ENCODE results near the gene PIK3C2B.
"Not testable (repeated sequence)": the region's sequence is repeated elsewhere in the genome, so short reads cannot be mapped to it uniquely, and the experiment has no call there.

The PIK3C2B gene

DNA sequence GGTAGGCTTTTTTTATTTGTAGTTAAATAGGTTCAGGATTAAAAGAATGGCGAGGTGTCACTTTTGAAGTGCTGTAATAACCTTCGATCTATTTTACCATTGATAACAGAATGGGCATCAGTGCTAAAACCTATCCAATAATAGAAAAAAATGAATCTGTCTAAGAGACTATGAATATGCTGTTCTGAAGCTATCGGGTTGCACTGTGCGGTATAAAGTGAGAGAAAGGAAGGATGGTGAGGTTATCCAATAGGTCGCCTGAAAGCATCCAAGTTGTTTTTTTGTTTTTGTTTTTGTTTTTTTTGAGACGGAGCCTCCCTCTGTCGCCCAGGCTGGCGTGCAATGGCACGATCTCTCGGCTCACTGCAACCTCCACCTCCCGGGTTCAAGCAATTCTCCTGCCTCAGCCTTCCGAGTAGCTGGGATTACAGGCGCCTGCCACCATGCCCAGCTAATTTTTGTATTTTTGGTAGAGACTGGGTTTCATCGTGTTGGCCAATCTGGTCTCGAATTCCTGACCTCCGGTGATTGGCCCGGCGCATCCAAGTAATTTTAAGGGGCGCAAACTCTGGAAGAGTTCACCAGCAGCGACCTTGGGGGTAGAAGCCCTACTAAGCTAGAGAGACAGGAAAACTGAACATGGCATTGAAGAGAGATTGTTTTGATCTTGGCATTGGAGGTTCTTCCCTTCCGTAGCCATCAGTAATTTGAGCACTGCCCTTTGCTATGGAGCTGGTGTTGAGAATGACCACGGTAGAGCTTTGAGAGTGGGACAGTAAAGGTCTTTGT lies 12.9 kb upstream of the PIK3C2B start:
- no peak for DNase-seq

DNA sequence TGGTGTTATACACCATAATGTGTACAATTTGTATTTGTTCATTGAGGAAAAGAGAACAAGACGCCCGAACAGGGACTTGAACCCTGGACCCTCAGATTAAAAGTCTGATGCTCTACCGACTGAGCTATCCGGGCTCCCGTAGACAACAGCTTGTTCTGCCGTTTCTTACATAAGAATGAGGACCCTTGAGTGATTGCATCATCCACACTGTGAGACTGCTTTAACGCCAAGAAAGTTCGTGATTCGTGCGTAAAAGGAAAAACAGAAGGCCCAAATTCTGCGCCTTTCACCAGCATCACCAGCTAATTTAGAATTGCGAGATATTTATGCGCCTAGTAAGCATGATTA lies 12.3 kb upstream of the PIK3C2B start:
- peak; percentile 76 for DNase-seq

GRCh38 chr1:204506201-204506968 lies 11.8 kb upstream of the PIK3C2B start:
- DNase-seq = peak; percentile 53

DNA sequence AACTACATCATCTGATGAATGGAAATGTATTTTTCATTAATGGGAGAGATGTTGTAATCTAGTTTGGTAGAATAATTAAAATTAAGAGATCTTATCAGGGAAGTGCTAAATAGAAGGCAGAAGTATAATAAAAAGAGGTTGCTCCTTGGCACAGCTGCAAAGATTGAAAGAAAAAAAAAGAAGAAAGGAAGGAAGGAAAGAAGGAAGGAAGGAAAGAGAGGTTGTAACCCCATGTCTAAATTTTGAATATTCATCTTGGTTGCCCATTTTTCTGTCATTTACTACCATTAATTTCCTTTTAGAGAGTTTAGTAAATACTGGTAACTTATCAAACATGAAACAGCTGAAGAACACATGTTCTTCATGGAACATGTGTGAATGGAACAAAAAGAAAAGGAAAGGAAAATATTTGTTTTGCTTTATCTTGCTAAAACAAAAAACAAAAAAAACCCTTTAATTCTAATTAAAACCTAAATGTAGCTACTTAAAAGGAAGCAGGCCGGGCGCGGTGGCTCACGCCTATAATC lies 11.1 kb upstream of the PIK3C2B start:
- DNase-seq = no peak

- DNase-seq = no peak
Observed at GRCh38 chr1:204503913-204504519, 9.4 kb upstream of the PIK3C2B start.

DNA sequence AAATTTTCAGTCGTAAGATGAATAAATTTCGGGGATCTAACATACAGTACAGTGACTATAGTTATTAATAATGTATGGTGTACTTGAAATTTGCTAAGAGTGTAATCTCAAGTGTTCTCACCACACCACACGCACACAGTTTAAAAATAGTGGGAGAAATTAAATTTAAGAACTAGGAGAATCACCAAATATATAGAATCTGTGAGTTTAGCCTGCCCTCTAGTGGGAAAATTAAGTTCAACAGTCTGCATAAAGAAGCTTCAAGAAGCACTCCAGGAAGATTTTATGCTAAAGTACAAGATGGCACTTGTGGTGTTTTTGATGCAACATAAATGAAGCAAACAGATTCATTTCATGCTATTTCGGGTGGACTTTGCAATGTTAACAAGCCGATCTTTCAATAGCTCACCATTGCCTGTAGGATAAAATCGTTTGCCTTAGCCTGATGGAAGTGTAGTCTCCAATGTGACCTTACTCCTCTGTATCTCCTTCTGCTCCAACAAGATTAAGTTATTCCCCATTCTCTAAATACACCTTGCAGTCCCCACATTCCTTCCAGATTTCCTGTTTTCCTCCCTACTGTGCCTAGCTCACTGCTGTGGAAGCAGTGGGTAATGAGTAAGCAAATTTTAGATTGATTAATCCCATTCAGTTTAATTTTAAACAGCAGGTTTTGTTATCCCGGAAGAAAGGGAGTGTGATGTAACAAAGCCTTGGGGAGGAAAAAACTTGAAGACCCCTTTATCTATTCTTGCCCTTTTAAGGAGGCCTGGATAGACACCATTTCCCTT lies 8.7 kb upstream of the PIK3C2B start:
- DNase-seq = no peak

- no peak for DNase-seq
Observed at GRCh38 chr1:204502241-204502640, 7.6 kb upstream of the PIK3C2B start.

GRCh38 chr1:204499511-204500468 lies 5.2 kb upstream of the PIK3C2B start:
- DNase-seq = no peak

DNA sequence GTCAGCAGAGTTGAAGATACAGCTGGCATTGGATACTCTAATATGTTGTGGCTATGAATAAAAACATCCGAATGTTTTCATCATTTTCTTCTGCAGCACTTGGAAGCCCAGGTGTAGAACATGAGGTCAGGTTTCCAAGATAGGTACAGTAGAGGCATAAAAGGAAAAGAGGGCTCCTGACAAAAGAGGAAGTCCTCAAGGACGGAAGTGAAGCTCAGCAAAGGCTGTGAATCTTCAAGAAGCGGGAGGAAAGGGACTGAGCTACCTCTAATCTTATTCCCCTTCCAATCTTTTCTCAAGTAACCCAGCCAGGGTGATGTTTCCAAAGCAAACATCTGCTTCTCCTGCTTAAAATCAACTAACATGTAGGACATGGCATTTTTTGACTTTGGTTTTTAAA lies 4.4 kb upstream of the PIK3C2B start:
- DNase-seq = no peak

DNA sequence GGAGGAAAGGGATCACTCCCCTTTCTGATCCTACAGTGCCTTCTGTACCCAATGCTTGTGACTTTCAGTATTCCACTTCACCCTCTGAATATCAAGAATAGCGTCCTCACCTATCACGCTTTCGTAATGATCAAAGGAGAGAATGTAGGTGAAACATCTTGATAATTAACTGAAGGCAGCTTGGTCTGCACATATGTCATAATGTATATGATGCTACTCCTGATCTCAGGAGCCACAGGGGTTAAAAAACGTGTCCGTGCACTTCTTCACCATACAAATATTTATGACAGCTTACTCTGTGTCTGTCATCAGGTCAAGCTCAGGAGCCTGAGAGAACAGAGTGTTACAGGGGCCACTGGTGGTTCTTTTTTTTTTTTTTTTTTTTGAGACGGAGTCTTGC lies 1.2 kb upstream of the PIK3C2B start:
- DNase-seq = no peak

GRCh38 chr1:204495078-204495753 lies 611 bp upstream of the PIK3C2B start:
- peak; percentile 30 for DNase-seq

DNA sequence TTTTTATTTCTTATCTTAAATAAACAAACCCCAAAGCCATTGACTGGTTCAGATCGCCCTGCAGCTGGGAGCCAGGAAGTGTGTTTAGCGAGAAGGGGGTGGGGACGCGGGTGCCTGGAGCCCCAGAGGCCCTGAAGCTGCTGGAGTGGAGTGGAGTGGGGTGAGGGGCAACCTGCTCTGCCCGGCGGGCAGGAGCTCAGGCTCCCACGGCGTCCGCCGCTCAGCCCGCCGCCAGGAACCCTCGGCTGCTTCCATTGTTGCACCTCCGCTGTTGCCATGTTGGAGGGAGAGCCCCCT lies 673 bp downstream of the PIK3C2B start:
- peak; percentile 26 for DNase-seq

GRCh38 chr1:204493145-204493983 lies 1.2 kb downstream of the PIK3C2B start:
- DNase-seq = peak; percentile 10

GRCh38 chr1:204491655-204492054 lies 3.0 kb downstream of the PIK3C2B start:
- no peak for DNase-seq

GRCh38 chr1:204487256-204487615 lies 7.4 kb downstream of the PIK3C2B start:
- no peak for DNase-seq

DNA sequence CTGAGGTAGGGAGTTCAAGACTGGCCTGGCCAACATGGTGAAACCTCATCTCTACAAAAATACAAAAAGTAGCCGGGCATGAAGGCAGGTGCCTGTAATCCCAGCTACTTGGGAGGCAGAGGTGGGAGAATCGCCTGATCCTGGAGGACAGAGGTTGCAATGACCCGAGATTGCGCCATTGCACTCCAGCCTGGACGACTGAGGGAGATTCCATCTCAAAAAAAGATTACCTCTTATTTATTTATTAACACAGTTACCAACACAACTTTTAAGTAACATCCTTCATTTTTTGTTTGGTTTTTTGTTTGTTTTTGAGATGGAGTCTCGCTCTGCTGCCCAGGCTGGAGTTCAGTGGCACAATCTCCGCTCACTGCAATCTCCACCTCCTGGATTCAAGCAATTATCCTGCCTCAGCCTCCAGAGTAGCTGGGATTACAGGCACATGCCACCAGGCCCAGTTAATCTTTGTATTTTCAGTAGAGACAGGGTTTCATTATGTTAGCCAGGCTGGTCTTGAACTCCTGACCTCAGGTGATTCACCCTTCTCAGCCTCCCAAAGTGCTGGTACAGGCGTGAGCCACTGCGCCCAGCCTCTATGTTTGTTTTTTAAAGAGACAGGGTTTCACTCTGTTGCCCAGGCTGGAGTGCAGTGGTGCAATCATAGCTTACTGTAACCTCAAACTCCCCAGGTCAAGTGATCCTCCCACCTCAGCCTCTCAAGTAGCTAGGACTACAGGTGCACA lies 7.9 kb downstream of the PIK3C2B start:
- not testable (repeated sequence) for DNase-seq

GRCh38 chr1:204483791-204484190 lies 10.8 kb downstream of the PIK3C2B start:
- DNase-seq = no peak

- no peak for DNase-seq
Observed at GRCh38 chr1:204480515-204480914, 14.1 kb downstream of the PIK3C2B start.

- no peak for DNase-seq
Observed at GRCh38 chr1:204479387-204480136, 15.0 kb downstream of the PIK3C2B start.
